GM21529 (cell line): ENCODE measurements around the gene SURF6.
"Not testable (repeated sequence)": the region's sequence is repeated elsewhere in the genome, so short reads cannot be mapped to it uniquely, and the experiment has no call there.

Experiments
- ATAC-seq: cut with Tn5 transposase; IDR thresholded peaks from one replicate; pipeline ENCODE4 v1.9.1; 2021; ENCODE audit not compliant: unreplicated experiment

Gene SURF6

GRCh38 chr9:133348718-133349573 is 13.0 kb upstream of the SURF6 start:
- ATAC-seq, result no peak

GRCh38 chr9:133347985-133348717 is 12.2 kb upstream of the SURF6 start, which contains the start of the genes MED22 and RPL7A:
TSS of gene MED22 (minus strand) at chr9:133348131. CDS start at chr9:133346662, 1,469 bp downstream.
TSS of gene RPL7A (plus strand) at chr9:133348218. CDS start at chr9:133348244, 26 bp downstream.
- ATAC-seq, result peak; percentile 73

- peak; percentile 19 for ATAC-seq
Measured at GRCh38 chr9:133347515-133347984, 11.6 kb upstream of the SURF6 start.

- no peak for ATAC-seq
Measured at GRCh38 chr9:133346021-133346785, 10.2 kb upstream of the SURF6 start.

GRCh38 chr9:133345596-133345995 is 9.6 kb upstream of the SURF6 start:
- no peak for ATAC-seq

- no peak for ATAC-seq
Measured at GRCh38 chr9:133344979-133345378, 9.0 kb upstream of the SURF6 start.

GRCh38 chr9:133344071-133344470 is 8.1 kb upstream of the SURF6 start:
- no peak for ATAC-seq

- no peak for ATAC-seq
Measured at GRCh38 chr9:133342570-133342969, 6.6 kb upstream of the SURF6 start.

- no peak for ATAC-seq
Measured at GRCh38 chr9:133342069-133342406, 6.0 kb upstream of the SURF6 start.

- ATAC-seq, result no peak
Measured at GRCh38 chr9:133341369-133342068, 5.5 kb upstream of the SURF6 start.

GRCh38 chr9:133340916-133341315 is 4.9 kb upstream of the SURF6 start:
- no peak for ATAC-seq

- no peak for ATAC-seq
Measured at GRCh38 chr9:133340256-133340655, 4.3 kb upstream of the SURF6 start.

GRCh38 chr9:133339641-133340040 is 3.7 kb upstream of the SURF6 start:
- no peak for ATAC-seq

GRCh38 chr9:133334888-133335287 is 1.1 kb downstream of the SURF6 start:
- not testable (repeated sequence) for ATAC-seq

GRCh38 chr9:133334161-133334560 is 1.8 kb downstream of the SURF6 start:
- no peak for ATAC-seq

GRCh38 chr9:133333566-133333965 is 2.4 kb downstream of the SURF6 start:
- ATAC-seq, result no peak

- ATAC-seq, result no peak
Measured at GRCh38 chr9:133333011-133333410, 3.0 kb downstream of the SURF6 start.

GRCh38 chr9:133332381-133332730 is 3.6 kb downstream of the SURF6 start:
- no peak for ATAC-seq

GRCh38 chr9:133331641-133332380 is 4.2 kb downstream of the SURF6 start:
- no peak for ATAC-seq

GRCh38 chr9:133331221-133331620 is 4.8 kb downstream of the SURF6 start:
- no peak for ATAC-seq
